Suprapubic skin (tissue), 4 donors: Measurements from ENCODE around the gene RIMBP2. TPM values are rescaled to one million over a fixed set of nuclear protein-coding genes. Genes with fewer than 3 reads are reported as not detected.

Experiments
- DNase-seq, 2 donors: peaks; one replicate each; pipeline ENCODE4 v3.0.0-alpha.2; 2019; ENCODE audit warnings: low spot score in 2 of 2
- H3K27ac ChIP-seq: fragments of 200-600 bp; sonication (generic); one replicate; pipeline ENCODE4 v1.5.1; 2019
- H3K27me3 ChIP-seq: fragments of 200-600 bp; sonication (generic); one replicate; pipeline ENCODE4 v1.5.1; 2019
- H3K36me3 ChIP-seq: fragments of 200-600 bp; sonication (generic); one replicate; pipeline ENCODE4 v1.5.1; 2019
- H3K4me1 ChIP-seq: fragments of 200-600 bp; sonication (generic); one replicate; pipeline ENCODE4 v1.5.1; 2019
- H3K4me3 ChIP-seq: fragments of 200-600 bp; sonication (generic); one replicate; pipeline ENCODE4 v1.5.1; 2019; ENCODE audit warnings: mild to moderate bottlenecking
- H3K9me3 ChIP-seq: fragments of 200-600 bp; sonication (generic); one replicate; pipeline ENCODE4 v1.5.1; 2019
- EP300 ChIP-seq: sonication (generic); formaldehyde crosslinking; IDR thresholded peaks from one replicate; pipeline ENCODE4 v1.6.1; 2017; ENCODE audit warnings: antibody characterized with exemption
- POLR2A ChIP-seq, 2 donors: fragments of 450-650 bp; IDR thresholded peaks; one replicate each; pipeline ENCODE4 v1.6.1; 2017; ENCODE audit warnings: antibody characterized with exemption in 2 of 2, mild to moderate bottlenecking in 2 of 2, moderate library complexity in 2 of 2
- POLR2AphosphoS5 ChIP-seq, 3 donors: sonication (generic); formaldehyde crosslinking; IDR thresholded peaks; one replicate each; pipeline ENCODE4 v1.6.1; 2017; ENCODE audit warnings: antibody characterized with exemption in 3 of 3
- WGBS: methylation state at CpG from one replicate; pipeline ENCODE4 v1.1.5; 2018; 5-methylcytosine and 5-hydroxymethylcytosine counted together
- total RNA-seq, 4 donors: library from RNA; depleted of rRNA; stranded (reverse); fragments of >200 nt; gene quantifications; one replicate each; pipeline ENCODE4 v1.1.0, GENCODE V29; 2016
- TF ChIP-seq, protein P1 (sequence below), 2 donors: fragments of 200-600 bp in 1 of 2; fragments of 450-650 bp in 1 of 2; sonication (generic) in 1 of 2; IDR thresholded peaks; one replicate each; pipeline ENCODE4 v1.5.1; 2016 to 2019; ENCODE audit warnings: antibody characterized with exemption in 2 of 2, mild to moderate bottlenecking in 1 of 2, moderate library complexity in 1 of 2

Gene RIMBP2
- total RNA-seq, 4 donors from 2014 or later, result 2.1 to 21.8 (median 3.0) TPM

DNA sequence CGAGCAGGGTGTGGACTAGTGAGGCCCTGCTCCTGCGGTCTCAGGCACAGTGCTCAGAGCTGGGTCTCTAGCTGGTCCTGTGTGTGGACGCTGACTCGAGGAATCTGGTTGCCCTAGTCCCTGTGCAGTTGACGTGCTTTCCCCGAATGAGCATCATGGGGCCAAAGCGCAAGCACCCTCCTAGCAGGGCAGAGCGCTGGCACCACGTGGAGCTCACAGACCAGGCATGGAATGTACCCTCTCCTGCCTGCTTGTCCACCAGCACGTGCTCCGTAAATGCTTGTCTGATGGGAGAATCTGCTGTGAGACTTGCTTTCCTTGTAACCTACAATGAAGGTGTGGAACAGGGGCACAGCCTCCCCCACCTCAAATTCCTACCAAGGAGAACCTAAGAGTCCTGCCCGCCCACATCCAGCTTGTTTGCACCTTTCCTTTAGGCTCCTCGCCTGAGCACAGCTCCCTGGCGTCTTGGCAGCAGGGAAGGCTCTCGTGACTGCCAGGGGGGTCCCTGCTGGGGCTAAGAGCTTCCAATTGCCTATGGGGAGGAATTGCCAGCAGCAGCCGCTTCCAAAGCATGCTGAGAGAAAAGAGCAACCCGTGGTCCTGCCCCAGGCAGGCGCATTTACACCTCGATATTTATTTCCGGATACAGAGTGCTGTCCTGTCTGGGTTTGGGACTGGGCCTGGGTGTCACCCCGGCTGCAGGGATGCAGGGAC lies 253.4 kb downstream of the RIMBP2 start:
- no peaks in the 10 kb centered on the region for H3K4me1 ChIP-seq
- H3K36me3 ChIP-seq, result no peaks in the 10 kb centered on the region
- H3K27me3 ChIP-seq, result no peaks in the 10 kb centered on the region
- TF ChIP-seq, protein P1, sequence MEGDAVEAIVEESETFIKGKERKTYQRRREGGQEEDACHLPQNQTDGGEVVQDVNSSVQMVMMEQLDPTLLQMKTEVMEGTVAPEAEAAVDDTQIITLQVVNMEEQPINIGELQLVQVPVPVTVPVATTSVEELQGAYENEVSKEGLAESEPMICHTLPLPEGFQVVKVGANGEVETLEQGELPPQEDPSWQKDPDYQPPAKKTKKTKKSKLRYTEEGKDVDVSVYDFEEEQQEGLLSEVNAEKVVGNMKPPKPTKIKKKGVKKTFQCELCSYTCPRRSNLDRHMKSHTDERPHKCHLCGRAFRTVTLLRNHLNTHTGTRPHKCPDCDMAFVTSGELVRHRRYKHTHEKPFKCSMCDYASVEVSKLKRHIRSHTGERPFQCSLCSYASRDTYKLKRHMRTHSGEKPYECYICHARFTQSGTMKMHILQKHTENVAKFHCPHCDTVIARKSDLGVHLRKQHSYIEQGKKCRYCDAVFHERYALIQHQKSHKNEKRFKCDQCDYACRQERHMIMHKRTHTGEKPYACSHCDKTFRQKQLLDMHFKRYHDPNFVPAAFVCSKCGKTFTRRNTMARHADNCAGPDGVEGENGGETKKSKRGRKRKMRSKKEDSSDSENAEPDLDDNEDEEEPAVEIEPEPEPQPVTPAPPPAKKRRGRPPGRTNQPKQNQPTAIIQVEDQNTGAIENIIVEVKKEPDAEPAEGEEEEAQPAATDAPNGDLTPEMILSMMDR (IDR thresholded peaks at IDR 0.05), result no peak
- TF ChIP-seq POLR2AphosphoS5 (IDR thresholded peaks at IDR 0.05) (no peak), EP300 (no peak), POLR2A (IDR thresholded peaks at IDR 0.05) (no peak)
- H3K9me3 ChIP-seq, result peaks cover 6% of the 10 kb centered on the region
- 75% methylated on average over 11 of the region's 21 CpGs for WGBS
- no peak overlapping the region for H3K27ac ChIP-seq
- DNase-seq, result no peak
- no peak overlapping the region for H3K4me3 ChIP-seq

DNA sequence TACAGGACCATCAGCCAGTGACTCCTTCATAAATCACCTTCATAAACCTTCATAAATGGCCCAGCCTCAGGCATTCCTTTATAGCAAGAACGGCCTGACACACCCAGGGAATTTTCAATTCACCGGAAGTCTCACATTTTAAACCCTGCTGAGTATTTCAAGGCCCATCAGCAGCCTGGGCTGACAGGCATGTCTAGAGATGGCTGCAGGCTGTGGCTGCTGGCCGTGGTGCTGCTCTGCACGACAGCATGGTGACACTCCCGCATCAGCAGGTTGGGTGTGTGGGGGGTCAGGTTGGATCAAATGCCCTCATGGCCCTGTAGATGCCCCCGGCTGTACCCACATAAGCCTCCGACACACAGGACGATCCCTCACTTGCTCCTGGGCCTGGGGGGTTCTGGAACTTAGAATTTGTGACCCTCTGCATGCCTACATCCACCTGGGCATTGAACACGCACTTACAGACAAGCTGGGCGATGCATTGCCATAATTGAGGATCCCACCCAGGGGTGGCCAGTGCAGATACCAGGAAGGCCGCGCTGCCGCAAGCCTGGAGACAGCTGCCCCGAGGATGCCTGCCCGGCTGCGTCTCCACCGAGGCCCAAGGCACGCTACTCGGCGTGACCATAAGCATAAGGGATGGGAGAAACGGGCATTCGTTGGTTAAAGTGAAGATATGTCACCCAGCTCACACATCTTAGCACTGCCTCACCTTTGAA lies 254.1 kb downstream of the RIMBP2 start:
- Histone ChIP-seq H3K4me1 (no peaks in the 10 kb centered on the region), H3K36me3 (no peaks in the 10 kb centered on the region), H3K4me3 (no peak overlapping the region), H3K9me3 (no peaks in the 10 kb centered on the region), H3K27me3 (no peaks in the 10 kb centered on the region), H3K27ac (no peak overlapping the region)
- TF ChIP-seq EP300 (no peak), POLR2AphosphoS5 (IDR thresholded peaks at IDR 0.05) (no peak), POLR2A (IDR thresholded peaks at IDR 0.05) (no peak)
- TF ChIP-seq, protein P1 (IDR thresholded peaks at IDR 0.05), result no peak
- 88% methylated on average over 16 of the region's 22 CpGs for WGBS
- DNase-seq, result no peak

DNA sequence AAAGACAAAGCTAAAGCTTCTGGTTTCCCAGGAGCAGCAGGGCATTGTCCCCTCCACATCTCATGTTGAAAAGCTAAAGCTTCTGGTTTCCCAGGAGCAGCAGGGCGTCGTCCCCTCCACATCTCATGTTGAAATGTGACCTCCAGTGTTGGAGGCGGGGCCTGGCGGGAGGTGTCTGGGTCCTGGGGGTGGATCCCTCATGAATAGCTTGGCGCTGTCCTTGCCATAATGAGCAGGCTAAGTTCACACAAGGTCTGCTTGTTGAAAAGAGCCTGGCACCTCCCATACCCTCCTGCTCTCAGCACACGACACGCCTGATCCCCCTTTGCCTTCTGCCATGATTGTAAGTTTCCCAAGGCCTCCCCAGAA lies 254.7 kb downstream of the RIMBP2 start:
- WGBS, result 83% methylated on average over 2 of the region's 7 CpGs

DNA sequence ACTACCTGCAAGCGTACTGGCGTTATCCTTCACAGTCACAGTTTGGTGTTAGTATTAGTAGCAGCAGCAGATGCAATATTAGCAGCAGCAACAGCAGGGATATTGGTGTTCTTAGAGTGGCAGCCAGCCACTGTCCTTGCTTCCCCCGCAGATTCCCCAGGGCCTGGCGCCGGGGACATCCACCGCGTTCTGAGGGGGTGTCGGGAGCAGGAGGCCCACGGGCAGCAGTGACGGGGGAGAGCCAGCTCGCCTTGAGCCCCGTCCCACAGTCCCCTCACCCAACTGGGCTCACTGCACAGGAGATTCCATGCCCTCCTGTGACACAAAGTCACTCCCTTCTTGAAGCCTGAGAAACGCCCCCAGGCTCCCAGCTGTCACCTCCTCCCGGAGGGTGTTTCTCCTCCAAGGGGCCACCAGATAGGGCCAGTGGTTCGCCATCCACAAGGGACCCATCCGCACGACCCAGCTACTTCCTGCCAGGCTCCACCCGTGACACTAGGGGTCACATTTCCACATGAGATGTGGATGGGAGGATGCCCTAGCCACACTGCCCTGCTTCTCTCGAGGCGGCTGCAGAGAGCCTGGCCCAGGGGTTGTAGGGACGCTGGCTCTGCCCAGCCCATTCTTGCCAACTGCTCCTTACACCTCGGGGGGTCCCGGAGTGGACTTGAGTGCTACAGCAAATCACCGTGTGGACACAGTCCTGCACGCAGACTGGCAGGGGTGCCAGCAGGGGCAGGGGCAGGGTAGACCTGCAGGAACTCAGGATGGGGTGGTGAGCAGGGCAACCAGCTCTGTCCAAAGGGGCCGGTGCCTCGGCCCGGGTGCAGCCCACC lies 255.3 kb downstream of the RIMBP2 start:
- Histone ChIP-seq H3K4me3 (no peak overlapping the region), H3K36me3 (no peaks in the 10 kb centered on the region), H3K27ac (no peak overlapping the region), H3K4me1 (no peaks in the 10 kb centered on the region), H3K9me3 (no peaks in the 10 kb centered on the region), H3K27me3 (no peaks in the 10 kb centered on the region)
- TF ChIP-seq EP300, result no peak
- TF ChIP-seq, protein P1 (IDR thresholded peaks at IDR 0.05), result no peak
- TF ChIP-seq POLR2A (IDR thresholded peaks at IDR 0.05), result no peak
- DNase-seq, result no peak
- WGBS, result 86% methylated on average over 17 of the region's 28 CpGs

More for the DNA sequence above, 254.7 kb downstream of the RIMBP2 start:
- no peaks in the 10 kb centered on the region for H3K27me3 ChIP-seq
- no peaks in the 10 kb centered on the region for H3K4me1 ChIP-seq
- H3K9me3 ChIP-seq, result no peaks in the 10 kb centered on the region
- no peak overlapping the region for H3K27ac ChIP-seq
- no peaks in the 10 kb centered on the region for H3K36me3 ChIP-seq
- TF ChIP-seq, protein P1 (IDR thresholded peaks at IDR 0.05), result no peak
- TF ChIP-seq POLR2A (IDR thresholded peaks at IDR 0.05) (no peak), EP300 (no peak), POLR2AphosphoS5 (IDR thresholded peaks at IDR 0.05) (no peak)
- no peak for DNase-seq
- H3K4me3 ChIP-seq, result no peak overlapping the region

DNA sequence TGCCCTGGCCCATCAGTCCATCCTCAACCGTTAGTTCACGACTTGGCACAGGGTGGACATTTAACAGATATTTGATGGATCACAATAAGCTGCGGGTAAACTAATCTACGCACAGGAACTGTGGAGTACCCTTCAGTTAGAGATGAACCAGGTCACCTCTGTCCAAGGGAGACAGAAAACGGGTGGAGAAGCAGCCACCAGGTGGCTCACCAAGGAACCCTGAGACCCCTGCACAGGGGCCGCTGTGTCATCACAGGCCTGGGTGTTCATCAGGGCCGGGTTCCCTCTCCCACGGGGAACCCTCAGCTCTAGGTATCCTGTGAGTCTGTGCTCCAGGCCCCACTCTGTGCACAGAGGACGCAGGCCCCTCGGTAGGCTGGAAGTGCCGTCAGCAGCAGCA lies 256.2 kb downstream of the RIMBP2 start:
- DNase-seq, result no peak
- no peaks in the 10 kb centered on the region for H3K36me3 ChIP-seq
- H3K4me3 ChIP-seq, result no peak overlapping the region
- 71% methylated on average over 7 of the region's 11 CpGs for WGBS
- TF ChIP-seq POLR2A (IDR thresholded peaks at IDR 0.05) (no peak), POLR2AphosphoS5 (IDR thresholded peaks at IDR 0.05) (no peak), EP300 (no peak)
- TF ChIP-seq, protein P1 (IDR thresholded peaks at IDR 0.05), result no peak
- H3K4me1 ChIP-seq, result no peaks in the 10 kb centered on the region
- H3K9me3 ChIP-seq, result no peaks in the 10 kb centered on the region
- no peak overlapping the region for H3K27ac ChIP-seq
- no peaks in the 10 kb centered on the region for H3K27me3 ChIP-seq
